Measurements from ENCODE around the gene SETD7. TPM values are rescaled to one million over a fixed set of nuclear protein-coding genes. Genes with fewer than 3 reads are reported as not detected.
A peak's percentile ranks its signal among the peaks of the same experiment; 100 is the strongest.

The SETD7 gene
- polyA plus RNA-seq, 1 donor from 2014 or later, result 12.0 TPM

- no peak overlapping the region for H3K4me2 ChIP-seq (ENCODE audit: low read length)
- H3K36me3 ChIP-seq (ENCODE audit: insufficient read depth, low read length), result no peaks in the 10 kb centered on the region
- no peaks in the 10 kb centered on the region for H3K79me2 ChIP-seq (replicated peaks; ENCODE audit: insufficient read depth, low read length)
- no peaks in the 10 kb centered on the region for H3K9me3 ChIP-seq (ENCODE audit: low read length)
- no peaks in the 10 kb centered on the region for H3K27me3 ChIP-seq (ENCODE audit: insufficient read depth, low read depth, low read length)
- no peak overlapping the region for H2AFZ ChIP-seq (ENCODE audit: low read depth, low read length)
- no peaks in the 10 kb centered on the region for H3K9me2 ChIP-seq (ENCODE audit: insufficient read depth, low read length)
- H3K9ac ChIP-seq (ENCODE audit: low read length), result no peak overlapping the region
- H3F3A ChIP-seq (ENCODE audit: insufficient read depth, low read length, poor library complexity, severe bottlenecking), result no peaks in the 10 kb centered on the region
- H4K20me1 ChIP-seq (ENCODE audit: insufficient read depth), result no peaks in the 10 kb centered on the region
- TF ChIP-seq REST (IDR thresholded peaks at IDR 0.05; ENCODE audit: borderline replicate concordance) (no peak), CTCF (IDR thresholded peaks at IDR 0.05; ENCODE audit: poor library complexity, severe bottlenecking) (peak; percentile 83), RAD21 (conservative IDR thresholded peaks at IDR 0.05) (peak; percentile 86), EP300 (conservative IDR thresholded peaks at IDR 0.05; ENCODE audit: poor library complexity, severe bottlenecking) (peak; percentile 45), SMC3 (conservative IDR thresholded peaks at IDR 0.05; ENCODE audit: poor library complexity) (peak; percentile 87), EZH2 (IDR thresholded peaks at IDR 0.05; ENCODE audit: borderline replicate concordance, insufficient read depth, low read length, poor library complexity, severe bottlenecking) (no peak)
- H3K4me3 ChIP-seq (ENCODE audit: low read length), result no peak overlapping the region
- no peak overlapping the region for H3K27ac ChIP-seq (ENCODE audit: low read length)
Observed at GRCh38 chr4:139603576-139604410, 47.8 kb upstream of the SETD7 start.

- H3F3A ChIP-seq (ENCODE audit: insufficient read depth, low read length, poor library complexity, severe bottlenecking), result no peaks in the 10 kb centered on the region
- H3K79me2 ChIP-seq (replicated peaks; ENCODE audit: insufficient read depth, low read length), result no peaks in the 10 kb centered on the region
- no peaks in the 10 kb centered on the region for H3K27me3 ChIP-seq (ENCODE audit: insufficient read depth, low read depth, low read length)
- H3K4me2 ChIP-seq (ENCODE audit: low read length), result no peak overlapping the region
- H3K9me3 ChIP-seq (ENCODE audit: low read length), result no peaks in the 10 kb centered on the region
- no peak overlapping the region for H3K9ac ChIP-seq (ENCODE audit: low read length)
- H4K20me1 ChIP-seq (ENCODE audit: insufficient read depth), result no peaks in the 10 kb centered on the region
- no peak overlapping the region for H3K4me3 ChIP-seq (ENCODE audit: low read length)
- H3K9me2 ChIP-seq (ENCODE audit: insufficient read depth, low read length), result no peaks in the 10 kb centered on the region
- no peak overlapping the region for H2AFZ ChIP-seq (ENCODE audit: low read depth, low read length)
- no peak for TF ChIP-seq RAD21 (conservative IDR thresholded peaks at IDR 0.05)
- no peak for TF ChIP-seq REST (IDR thresholded peaks at IDR 0.05; ENCODE audit: borderline replicate concordance)
- TF ChIP-seq SMC3 (conservative IDR thresholded peaks at IDR 0.05; ENCODE audit: poor library complexity), result no peak
- TF ChIP-seq POLR2AphosphoS5 (IDR thresholded peaks at IDR 0.05), result no peak
- no peak for TF ChIP-seq CTCF (IDR thresholded peaks at IDR 0.05; ENCODE audit: poor library complexity, severe bottlenecking)
- no peak for TF ChIP-seq EP300 (conservative IDR thresholded peaks at IDR 0.05; ENCODE audit: poor library complexity, severe bottlenecking)
- no peak for TF ChIP-seq MXI1 (conservative IDR thresholded peaks at IDR 0.05; ENCODE audit: poor library complexity, severe bottlenecking)
- no peak for TF ChIP-seq EZH2 (IDR thresholded peaks at IDR 0.05; ENCODE audit: borderline replicate concordance, insufficient read depth, low read length, poor library complexity, severe bottlenecking)
- no peaks in the 10 kb centered on the region for H3K36me3 ChIP-seq (ENCODE audit: insufficient read depth, low read length)
- H3K27ac ChIP-seq (ENCODE audit: low read length), result no peak overlapping the region
Observed at GRCh38 chr4:139602776-139603360, 46.8 kb upstream of the SETD7 start.
